ENCODE results near the gene CENPN. TPM values are rescaled to one million over a fixed set of nuclear protein-coding genes. Genes with fewer than 3 reads are reported as not detected.

CENPN gene
- polyA plus RNA-seq, 1 donor (not counting 4 experiments of a cell fraction or from before 2014, with no cell fraction given): 29.2 TPM

DNA sequence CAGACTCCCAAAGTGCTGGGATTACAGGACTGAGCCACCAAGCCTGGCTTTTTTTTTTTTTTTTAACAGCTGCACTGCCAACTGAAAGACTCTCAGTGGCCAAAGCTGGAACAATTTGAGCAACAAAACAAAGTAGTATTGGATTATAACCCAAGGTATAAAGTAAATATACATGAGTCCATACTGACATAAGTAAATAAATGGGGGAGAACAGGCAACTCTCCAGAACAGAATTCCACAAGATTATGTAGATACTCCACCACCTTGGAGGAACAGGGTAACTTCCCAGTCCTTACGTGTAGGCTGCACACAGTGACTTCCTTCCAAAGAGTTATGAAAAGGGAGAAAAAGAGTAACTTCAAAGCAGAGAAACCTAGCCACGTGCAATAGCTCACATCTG lies 16.0 kb upstream of the CENPN start:
- Histone ChIP-seq H3K36me3 (ENCODE audit: control insufficient read depth in 2 of 2, extremely low read depth in 1 of 2, insufficient read depth in 2 of 2, low read length in 2 of 2) (peaks cover 0 to 6% of the 10 kb centered on the region in 2 experiments), H3K9me3 (ENCODE audit: control insufficient read depth, low read depth, low read length) (no peaks in the 10 kb centered on the region), H3K27ac (ENCODE audit: control insufficient read depth, insufficient read depth, low read length) (no peak overlapping the region), H3K9ac (ENCODE audit: control insufficient read depth, extremely low read depth, insufficient read depth, low read length) (no peak overlapping the region), H3K4me3 (ENCODE audit: control insufficient read depth in 2 of 3, extremely low read depth in 1 of 3, insufficient read depth in 2 of 3, low read depth in 1 of 3, low read length in 3 of 3) (no peak overlapping the region), H3K27me3 (ENCODE audit: control insufficient read depth, extremely low read depth, insufficient read depth, low read length) (no peaks in the 10 kb centered on the region), H3K4me2 (ENCODE audit: control insufficient read depth, extremely low read depth, insufficient read depth, low read depth, low read length) (no peak overlapping the region), H3K79me2 (ENCODE audit: control insufficient read depth, insufficient read depth, low read length) (peaks cover 49% of the 10 kb centered on the region), H2AFZ (ENCODE audit: control insufficient read depth, low read length) (no peak overlapping the region), H3K9me1 (ENCODE audit: control insufficient read depth, extremely low read depth, insufficient read depth, low read length) (no peaks in the 10 kb centered on the region), H3K4me1 (ENCODE audit: control insufficient read depth, extremely low read depth, insufficient read depth, low read length) (peaks cover 21% of the 10 kb centered on the region), H4K20me1 (ENCODE audit: control insufficient read depth, extremely low read depth, insufficient read depth, low read length) (no peaks in the 10 kb centered on the region)
- no peak for TF ChIP-seq EZH2 (IDR thresholded peaks at IDR 0.05; ENCODE audit: low read length)
- TF ChIP-seq CTCF (optimal IDR thresholded peaks at IDR 0.05 in 1 of 3, IDR thresholded peaks at IDR 0.05 in 1 of 3, conservative IDR thresholded peaks at IDR 0.05 in 1 of 3; ENCODE audit: extremely low read depth in 1 of 3, insufficient read depth in 2 of 3, low read length in 3 of 3): no peak
- dilution Hi-C loops (cut with MboI; ENCODE audit: extremely low pct_ligation_motif_present, low sequenced_read_pairs): no loop called here
- DNase-seq (ENCODE audit: low read depth, low spot score) (no peak), FAIRE-seq (no peak)

GRCh38 chr16:80991792-80992430 lies 15.1 kb upstream of the CENPN start:
- Histone ChIP-seq H3K27ac (ENCODE audit: control insufficient read depth, insufficient read depth, low read length) (no peak overlapping the region), H3K4me3 (ENCODE audit: control insufficient read depth in 2 of 3, extremely low read depth in 1 of 3, insufficient read depth in 2 of 3, low read depth in 1 of 3, low read length in 3 of 3) (no peak overlapping the region), H3K4me2 (ENCODE audit: control insufficient read depth, extremely low read depth, insufficient read depth, low read depth, low read length) (no peak overlapping the region), H3K36me3 (ENCODE audit: control insufficient read depth in 2 of 2, extremely low read depth in 1 of 2, insufficient read depth in 2 of 2, low read length in 2 of 2) (peaks cover 0 to 6% of the 10 kb centered on the region in 2 experiments), H2AFZ (ENCODE audit: control insufficient read depth, low read length) (no peak overlapping the region), H3K4me1 (ENCODE audit: control insufficient read depth, extremely low read depth, insufficient read depth, low read length) (peaks cover 21% of the 10 kb centered on the region), H3K9ac (ENCODE audit: control insufficient read depth, extremely low read depth, insufficient read depth, low read length) (no peak overlapping the region), H3K9me1 (ENCODE audit: control insufficient read depth, extremely low read depth, insufficient read depth, low read length) (no peaks in the 10 kb centered on the region), H4K20me1 (ENCODE audit: control insufficient read depth, extremely low read depth, insufficient read depth, low read length) (no peaks in the 10 kb centered on the region), H3K9me3 (ENCODE audit: control insufficient read depth, low read depth, low read length) (no peaks in the 10 kb centered on the region), H3K27me3 (ENCODE audit: control insufficient read depth, extremely low read depth, insufficient read depth, low read length) (no peaks in the 10 kb centered on the region), H3K79me2 (ENCODE audit: control insufficient read depth, insufficient read depth, low read length) (peaks cover 53% of the 10 kb centered on the region)
- dilution Hi-C loops (cut with MboI; ENCODE audit: extremely low pct_ligation_motif_present, low sequenced_read_pairs): no loop called here
- DNase-seq (ENCODE audit: low read depth, low spot score) (no peak), FAIRE-seq (no peak)
- no peak for TF ChIP-seq CTCF (optimal IDR thresholded peaks at IDR 0.05 in 1 of 3, IDR thresholded peaks at IDR 0.05 in 1 of 3, conservative IDR thresholded peaks at IDR 0.05 in 1 of 3; ENCODE audit: extremely low read depth in 1 of 3, insufficient read depth in 2 of 3, low read length in 3 of 3)
- TF ChIP-seq EZH2 (IDR thresholded peaks at IDR 0.05; ENCODE audit: low read length): no peak

Measured in keratinocyte (primary cell).